RPMI7951 (cell line): ENCODE measurements around the gene CHRDL2. TPM values are rescaled to one million over a fixed set of nuclear protein-coding genes. Genes with fewer than 3 reads are reported as not detected.

Experiments
- DNase-seq: peaks from one replicate; pipeline ENCODE4 v3.0.0-alpha.2; 2012; ENCODE audit warnings: low read depth
- total RNA-seq: library from RNA; depleted of rRNA; stranded (reverse); fragments of >200 nt; shearing (Covaris generic); gene quantifications from 2 replicates; pipeline ENCODE4 v1.2.3, GENCODE V29; 2014

Gene CHRDL2
- total RNA-seq, 1 experiment from 2014 or later: not detected

DNA sequence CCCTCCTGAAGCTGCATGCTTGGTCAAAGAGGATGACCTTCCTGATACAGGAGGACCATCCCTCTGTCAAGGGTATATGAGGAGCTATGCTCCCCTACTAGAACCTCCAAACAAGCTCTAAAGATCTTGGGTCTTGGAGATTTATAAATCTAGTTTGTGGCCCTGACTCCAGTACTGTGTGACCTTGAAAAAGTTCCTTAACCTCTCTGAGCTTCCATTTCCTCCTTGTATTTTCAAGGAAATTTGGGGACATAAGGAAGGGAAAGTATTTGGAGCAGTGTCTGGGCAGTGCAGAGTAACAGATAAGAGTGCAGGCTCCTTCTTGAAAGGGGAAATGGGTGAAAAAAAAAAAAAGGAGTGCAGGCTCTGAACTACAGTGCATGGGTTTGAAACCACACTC, 45.9 kb downstream of the CHRDL2 start:
- no peak for DNase-seq

DNA sequence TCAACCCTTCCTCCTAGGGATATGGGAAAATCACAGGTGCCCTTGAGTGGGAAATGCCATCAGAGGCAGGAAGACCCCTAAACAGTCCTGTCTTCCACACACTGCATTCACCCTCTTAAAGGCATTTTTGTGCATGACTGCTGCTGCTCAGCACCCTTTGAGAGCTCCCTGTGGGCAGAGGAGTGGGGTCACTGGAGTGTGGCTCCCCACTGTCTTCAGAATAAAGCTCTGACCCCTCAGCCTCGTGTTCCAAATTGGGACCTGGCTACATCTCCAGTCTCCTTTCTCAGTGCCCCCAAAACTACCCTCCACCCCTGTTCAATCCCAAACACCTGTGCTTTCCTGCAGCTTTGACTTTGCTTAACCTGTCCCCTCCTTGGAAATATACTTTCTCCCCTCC, 46.6 kb downstream of the CHRDL2 start:
- DNase-seq: no peak

DNA sequence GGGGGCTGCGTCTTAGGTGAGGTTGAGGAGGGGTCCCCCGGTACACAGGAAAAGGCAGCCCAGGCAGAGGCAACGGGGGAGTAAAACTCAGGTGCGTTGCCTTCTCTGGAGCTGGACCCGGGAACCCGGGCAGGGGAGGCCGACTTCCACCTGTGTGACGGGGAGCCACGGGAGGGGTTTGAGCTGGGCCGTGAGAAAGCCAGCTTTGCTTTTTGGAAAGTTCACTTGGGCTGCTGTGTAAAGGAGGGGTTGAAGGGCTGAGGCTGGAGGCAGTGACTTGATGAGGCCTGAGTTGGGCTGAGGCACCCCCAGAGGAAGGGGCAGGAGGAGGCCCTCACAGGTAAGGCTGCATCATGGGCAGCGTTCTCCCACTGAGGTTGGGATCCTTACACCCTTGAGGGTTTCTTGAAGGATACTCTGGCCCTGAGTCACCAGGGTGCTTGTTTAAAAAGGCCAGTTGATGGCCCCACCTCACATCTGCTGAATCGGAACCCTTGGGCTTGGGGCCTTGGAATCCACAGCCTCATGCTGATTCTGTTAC, 47.2 kb downstream of the CHRDL2 start:
- peak; percentile 44 for DNase-seq

DNA sequence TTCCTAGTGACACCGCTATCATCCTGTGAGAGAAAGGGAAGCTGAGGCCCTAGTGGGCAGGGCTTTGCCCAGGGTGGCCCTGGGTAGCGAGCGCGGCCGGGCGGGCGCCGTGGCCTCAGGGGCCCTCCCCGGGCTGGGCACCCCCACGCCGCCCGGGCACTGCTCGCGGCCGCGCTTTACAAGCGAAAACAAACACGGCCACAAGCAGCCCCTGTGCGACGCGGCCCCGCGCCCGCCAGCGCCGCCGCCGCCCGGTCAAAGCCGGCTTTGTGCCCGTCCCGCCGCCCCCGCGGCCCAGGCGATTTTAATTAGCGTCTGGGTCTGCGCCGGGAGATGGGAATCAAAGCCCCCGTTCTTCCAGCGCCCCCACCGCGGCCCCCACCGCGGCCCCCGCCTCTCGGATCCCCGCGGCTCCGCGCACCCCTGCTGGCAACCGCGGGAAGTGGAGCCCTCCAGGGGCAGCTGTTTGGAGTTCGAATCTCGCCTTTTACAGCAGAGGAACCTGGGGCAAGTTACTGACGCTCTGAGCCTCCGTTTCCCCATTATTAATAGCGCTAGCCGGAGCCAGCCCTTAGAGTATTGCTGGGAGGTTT, 47.9 kb downstream of the CHRDL2 start:
- DNase-seq: no peak

DNA sequence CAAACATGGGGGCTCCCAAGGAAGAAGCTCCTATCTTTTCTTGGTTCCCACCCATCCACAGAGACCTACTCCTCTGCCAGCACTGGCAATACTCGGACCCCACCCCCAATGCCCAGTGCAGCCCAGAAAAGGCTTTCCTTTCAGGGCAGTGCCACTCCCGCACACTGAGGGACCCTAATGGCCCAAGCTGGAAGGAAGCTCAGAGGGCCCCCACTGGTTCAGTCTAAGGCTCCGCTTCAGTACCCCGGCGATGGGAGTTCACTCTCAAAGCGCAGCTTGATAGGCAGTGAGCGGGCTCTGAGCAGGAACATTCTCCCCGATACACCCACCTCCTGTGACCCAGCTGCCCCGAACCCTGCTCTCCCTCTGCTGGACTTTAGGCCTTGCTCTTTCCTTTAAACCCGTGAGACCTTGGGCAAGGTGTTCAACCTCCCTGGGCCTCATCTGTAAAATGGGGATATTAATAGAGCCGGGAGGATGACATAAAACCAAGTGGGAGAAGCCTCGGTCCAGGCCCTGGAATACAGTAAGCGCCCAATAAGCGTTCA, 48.4 kb downstream of the CHRDL2 start:
- DNase-seq: no peak

DNA sequence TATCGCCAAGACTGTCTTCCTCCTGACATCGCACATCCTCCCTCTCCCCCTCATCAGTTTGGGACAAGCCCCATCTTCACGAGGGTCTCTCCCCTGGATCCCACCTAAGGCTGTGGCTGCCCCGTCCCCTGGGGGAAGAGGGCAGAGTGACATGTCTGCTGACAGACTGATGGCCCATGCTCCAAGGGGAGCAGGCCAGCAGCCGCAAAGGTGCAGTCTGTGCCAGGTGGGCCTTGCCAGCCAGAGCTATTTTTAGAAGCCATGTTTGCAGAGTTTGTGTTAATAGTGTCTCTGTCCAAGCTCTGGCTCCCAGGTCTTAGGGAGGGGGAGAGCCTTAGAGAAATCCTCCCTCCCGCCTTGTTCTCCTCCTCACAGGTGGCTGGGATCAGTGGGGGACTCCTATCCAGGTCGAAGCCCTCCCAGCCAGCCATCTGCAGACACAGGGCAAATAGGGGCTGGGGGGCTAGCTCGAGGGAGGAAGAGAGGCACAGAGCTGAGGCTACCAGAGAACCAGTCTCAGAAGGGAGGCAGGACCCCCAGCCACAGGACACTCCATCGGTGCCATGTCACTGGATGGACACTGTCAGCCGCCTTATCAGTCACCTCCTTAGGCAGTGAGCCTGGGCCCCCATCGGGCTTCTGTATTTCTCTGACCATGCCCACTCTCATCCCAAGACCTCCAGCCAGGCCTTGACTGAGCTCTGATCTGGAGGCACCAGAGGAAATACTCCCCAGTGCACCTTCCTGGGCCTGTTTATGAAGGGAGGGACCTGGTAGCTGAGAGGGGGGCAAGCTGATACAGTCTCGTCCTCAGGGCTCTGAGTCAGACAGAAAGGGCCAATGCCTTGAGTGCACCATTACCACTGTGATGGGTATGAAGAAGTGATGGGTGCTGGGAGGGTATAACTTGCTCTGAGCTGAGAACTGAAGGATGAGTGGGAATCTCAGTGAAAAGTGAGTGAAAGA, 49.3 kb downstream of the CHRDL2 start:
- peak; percentile 51 for DNase-seq

- no peak for DNase-seq
These were observed 50.3 kb downstream of the CHRDL2 start for GRCh38 chr11:74680703-74681531.

DNA sequence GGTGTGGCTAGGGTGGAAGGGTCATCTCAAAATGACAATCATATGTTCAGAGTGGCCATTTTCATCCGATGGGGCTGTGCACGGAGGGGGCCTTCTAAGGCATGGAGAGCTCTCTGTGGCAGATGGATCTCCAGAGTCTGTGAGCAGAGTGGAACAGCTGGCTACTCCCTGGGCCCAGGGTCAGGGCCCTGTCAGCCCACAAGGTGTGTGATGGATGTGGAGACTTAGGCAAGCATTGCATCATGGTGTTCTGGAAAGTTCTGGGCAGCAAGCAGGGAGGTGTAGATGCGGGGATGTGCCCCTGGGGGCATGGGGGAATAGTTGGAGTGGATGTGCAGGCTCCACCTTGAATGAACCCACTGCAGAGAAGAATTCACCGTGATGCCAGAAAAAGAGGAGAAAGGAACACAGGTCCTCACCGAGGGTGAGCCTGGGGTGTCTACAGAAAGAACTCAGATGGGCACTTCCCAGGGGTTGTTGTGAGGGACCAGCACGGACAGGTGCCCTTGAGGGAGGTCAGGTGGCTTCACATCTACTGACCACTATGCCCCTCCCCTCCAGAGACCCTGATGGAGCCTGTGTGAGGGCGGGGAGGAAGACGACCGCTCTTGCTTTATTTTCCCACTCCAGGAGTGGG, 51.1 kb downstream of the CHRDL2 start:
- DNase-seq: no peak

- no peak for DNase-seq
These were observed 51.7 kb downstream of the CHRDL2 start for GRCh38 chr11:74679513-74679865.

DNA sequence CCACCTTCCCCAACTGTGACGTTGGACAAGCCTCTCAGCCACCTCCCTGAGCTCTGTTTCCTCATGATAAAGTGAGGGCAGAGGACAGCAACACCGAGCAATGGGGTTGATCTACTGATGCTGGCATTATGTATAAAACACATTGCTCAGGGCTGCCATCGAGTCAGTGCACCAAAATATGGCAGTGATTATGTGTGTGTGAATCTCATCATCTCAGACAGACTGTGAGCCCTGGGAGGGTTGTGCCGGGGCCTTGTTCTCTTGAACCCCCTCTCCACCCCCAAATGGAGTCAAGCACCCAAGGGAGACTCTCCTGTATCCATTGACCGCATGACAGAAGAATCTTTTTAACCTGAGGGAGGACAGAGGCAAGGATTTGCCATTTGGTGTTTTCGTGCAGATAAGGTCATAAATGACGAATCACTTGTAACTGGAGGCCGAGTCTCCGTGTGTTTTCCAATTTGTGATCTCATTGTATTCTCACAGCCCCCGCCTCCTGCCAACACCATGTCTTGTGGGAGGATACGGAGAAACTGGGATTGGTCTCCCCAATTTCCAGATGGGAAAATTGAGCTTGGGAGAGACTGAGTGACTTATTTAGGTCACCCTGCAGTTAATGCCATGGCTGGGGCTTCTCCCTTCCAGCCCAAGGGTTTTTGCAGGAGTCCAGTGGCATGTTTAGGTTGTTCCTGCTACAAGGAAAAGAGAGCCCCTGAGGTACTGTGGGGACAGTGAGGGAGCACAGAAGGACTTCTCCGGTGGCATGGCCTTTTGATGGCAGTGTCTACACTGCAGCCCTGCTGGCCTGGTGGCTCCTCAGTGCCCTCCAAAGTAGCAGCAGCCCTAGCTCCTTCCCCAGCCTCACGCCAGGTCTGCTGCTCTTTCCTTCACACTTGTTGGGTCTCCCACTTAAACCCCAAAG, 52.4 kb downstream of the CHRDL2 start:
- DNase-seq: no peak

- no peak for DNase-seq
These were observed 53.2 kb downstream of the CHRDL2 start for GRCh38 chr11:74678041-74678440.

GRCh38 chr11:74677131-74677530, 54.1 kb downstream of the CHRDL2 start:
- DNase-seq: no peak

GRCh38 chr11:74676596-74676995, 54.6 kb downstream of the CHRDL2 start:
- DNase-seq: no peak

GRCh38 chr11:74675761-74676160, 55.5 kb downstream of the CHRDL2 start:
- DNase-seq: no peak

- no peak for DNase-seq
These were observed 57.4 kb downstream of the CHRDL2 start for GRCh38 chr11:74673693-74674360.

DNA sequence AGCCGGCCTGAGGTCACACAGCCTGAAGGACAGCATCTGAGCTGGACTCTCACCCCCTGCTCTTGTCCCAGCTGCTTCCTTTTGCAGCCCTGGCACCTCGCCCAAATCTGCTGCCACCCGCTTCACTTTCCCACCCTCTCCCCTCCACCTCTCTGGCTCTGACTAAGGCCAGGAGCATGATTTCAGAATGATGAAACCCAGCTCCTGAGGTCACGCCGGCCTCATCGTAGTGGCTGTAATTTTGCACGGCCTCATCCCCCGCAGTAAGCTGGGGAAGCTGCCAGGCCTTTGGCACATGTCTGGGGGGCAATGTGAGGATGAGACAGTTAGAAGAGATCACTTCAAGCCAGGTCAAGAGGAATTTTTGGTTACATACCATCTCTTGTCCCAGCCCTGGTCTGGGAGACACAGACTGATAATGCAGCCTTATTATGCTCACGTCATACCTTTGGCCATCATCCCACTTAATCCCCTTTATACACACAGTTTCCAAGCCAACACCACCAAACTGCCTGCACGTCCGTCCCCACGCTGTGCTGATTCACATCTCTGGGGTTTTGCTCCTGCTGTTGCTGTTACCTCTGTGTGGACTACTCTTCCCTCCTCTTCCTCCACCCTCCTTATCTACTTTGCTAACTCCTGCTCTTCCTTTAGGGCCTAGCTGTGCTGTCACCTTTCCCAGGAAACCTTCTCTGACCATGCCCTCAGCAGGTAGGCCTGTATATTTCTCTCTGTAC, 58.1 kb downstream of the CHRDL2 start:
- peak; percentile 99 for DNase-seq

DNA sequence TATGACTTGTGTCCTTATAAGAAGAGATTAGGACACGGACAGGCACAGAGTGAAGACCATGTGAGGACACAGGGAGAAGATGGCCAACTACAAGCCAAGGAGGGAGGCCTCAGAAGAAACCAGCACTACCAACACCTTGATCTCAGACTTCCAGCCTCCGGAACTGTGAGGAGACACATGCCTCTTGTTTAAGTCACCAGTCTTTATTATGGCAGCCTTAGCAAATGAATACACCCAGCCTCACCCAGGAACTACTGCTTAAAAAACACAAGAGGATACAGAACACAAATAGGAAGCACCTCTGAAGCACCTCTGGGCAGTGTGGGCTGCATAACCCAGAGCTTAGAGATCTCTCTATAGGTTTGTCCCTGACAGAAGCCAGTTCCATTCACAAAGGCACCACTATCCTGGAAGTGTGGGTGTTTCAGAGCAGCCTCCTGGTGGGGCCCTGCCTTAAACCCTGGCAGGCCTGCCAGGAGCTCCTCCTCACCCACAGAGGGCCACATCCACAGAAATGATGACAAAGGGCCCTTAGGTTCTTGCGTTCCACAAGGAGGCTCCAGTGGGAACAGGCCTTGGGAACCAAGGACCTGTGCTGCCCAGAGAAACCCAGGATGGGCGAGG, 58.8 kb downstream of the CHRDL2 start:
- DNase-seq: no peak

DNA sequence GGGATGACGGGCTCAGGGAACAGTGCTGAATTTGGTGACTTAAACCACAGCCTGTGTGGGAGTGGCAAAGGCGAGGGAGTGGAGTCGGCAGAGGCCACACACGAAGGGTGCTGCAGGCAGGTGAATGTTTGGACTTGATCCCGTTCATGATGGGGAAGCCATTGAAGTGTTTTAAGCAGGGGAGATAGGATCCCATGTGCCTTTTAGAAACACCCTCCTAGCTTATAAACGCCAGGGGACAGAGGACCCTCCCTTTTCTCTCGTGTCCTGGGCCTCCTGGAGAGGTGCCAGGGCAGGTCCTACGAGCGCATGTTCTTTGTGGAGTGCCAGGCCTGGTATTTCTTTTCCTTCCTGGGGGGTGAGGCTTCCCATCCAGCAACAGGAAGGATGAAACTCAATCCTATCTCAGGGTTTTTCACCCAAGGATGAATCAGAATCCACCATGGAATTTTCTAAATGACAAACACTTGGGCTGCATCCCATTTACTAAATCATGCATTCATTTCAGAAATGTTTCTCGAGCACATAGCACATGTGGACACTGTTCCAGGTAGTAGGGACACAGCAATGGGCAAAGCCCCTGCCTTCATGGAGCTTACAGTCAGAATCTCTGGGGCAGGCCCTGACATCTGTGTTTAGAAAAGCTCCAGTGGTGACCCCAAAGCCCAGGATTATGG, 59.6 kb downstream of the CHRDL2 start:
- peak; percentile 85 for DNase-seq
